ENCODE measurements around the gene BEX2.

The BEX2 gene

DNA sequence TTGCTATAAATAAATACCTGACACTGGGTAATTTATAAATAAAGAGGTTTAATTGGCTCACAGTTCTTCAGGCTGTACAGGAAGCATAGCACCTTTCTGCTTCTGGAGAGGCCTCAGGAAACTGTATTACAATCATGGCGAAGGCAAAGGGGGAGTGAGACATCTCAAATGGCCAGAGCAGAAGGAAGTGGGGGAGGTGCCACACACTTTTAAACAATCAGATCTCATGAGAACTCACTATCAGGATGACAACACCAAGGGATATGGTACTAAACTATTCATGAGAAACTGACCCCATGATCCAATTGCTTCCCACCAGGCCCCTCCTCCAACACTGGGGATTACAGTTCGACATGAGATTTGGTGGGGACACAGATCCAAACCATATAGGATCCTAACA lies 33.8 kb upstream of the BEX2 start:
- DNase-seq (ENCODE audit: low read depth), result no peak
- H3K4me3 ChIP-seq (ENCODE audit: low read depth, low read length), result no peak overlapping the region
- TF ChIP-seq, protein P1, sequence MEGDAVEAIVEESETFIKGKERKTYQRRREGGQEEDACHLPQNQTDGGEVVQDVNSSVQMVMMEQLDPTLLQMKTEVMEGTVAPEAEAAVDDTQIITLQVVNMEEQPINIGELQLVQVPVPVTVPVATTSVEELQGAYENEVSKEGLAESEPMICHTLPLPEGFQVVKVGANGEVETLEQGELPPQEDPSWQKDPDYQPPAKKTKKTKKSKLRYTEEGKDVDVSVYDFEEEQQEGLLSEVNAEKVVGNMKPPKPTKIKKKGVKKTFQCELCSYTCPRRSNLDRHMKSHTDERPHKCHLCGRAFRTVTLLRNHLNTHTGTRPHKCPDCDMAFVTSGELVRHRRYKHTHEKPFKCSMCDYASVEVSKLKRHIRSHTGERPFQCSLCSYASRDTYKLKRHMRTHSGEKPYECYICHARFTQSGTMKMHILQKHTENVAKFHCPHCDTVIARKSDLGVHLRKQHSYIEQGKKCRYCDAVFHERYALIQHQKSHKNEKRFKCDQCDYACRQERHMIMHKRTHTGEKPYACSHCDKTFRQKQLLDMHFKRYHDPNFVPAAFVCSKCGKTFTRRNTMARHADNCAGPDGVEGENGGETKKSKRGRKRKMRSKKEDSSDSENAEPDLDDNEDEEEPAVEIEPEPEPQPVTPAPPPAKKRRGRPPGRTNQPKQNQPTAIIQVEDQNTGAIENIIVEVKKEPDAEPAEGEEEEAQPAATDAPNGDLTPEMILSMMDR (IDR thresholded peaks at IDR 0.05; ENCODE audit: low read depth, low read length, missing control alignments), result no peak

DNA sequence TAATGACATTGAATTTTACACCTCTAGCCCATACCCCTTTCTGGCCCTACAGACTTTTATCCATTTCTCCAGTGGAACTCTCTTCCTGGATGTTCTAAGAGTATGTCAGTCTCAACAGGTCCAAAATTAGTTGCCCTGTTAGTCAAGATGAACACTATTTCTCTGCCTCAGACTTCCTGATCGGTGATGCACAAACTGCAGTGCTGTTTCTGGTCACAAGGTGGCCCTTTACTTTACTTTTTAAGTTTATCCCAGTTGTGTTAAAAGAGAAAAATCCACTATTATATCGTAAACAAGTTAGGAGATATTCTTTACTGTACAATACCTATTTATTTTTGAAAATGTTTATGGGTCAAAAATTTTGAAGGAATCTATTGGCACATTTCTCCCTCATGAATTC lies 32.3 kb upstream of the BEX2 start:
- peak; percentile 3 for DNase-seq (ENCODE audit: low read depth)
- TF ChIP-seq, protein P1 (IDR thresholded peaks at IDR 0.05; ENCODE audit: low read depth, low read length, missing control alignments), result peak; percentile 56
- no peak overlapping the region for H3K4me3 ChIP-seq (ENCODE audit: low read depth, low read length)

DNA sequence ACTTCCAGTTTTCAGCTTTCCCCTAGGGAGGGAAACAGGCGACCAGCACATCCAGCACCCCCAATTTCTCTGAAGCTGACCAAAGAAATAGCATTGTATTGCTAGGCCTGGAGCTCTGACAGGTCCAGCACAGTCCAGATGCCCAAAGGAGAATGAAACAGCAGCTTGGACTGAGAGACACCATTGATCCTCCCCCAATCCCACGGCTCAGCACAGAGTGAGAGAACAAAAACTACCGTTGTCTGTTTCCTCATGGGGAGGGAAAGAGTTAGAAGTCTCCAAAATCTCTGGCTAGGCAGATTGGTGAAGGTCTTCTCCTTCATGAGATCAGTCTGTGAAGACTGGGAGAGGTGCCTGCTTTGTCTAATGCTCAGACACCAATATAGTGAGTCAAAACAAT lies 27.9 kb upstream of the BEX2 start:
- DNase-seq (ENCODE audit: low read depth), result no peak
- TF ChIP-seq, protein P1 (IDR thresholded peaks at IDR 0.05; ENCODE audit: low read depth, low read length, missing control alignments), result no peak
- H3K4me3 ChIP-seq (ENCODE audit: low read depth, low read length), result no peak overlapping the region

DNA sequence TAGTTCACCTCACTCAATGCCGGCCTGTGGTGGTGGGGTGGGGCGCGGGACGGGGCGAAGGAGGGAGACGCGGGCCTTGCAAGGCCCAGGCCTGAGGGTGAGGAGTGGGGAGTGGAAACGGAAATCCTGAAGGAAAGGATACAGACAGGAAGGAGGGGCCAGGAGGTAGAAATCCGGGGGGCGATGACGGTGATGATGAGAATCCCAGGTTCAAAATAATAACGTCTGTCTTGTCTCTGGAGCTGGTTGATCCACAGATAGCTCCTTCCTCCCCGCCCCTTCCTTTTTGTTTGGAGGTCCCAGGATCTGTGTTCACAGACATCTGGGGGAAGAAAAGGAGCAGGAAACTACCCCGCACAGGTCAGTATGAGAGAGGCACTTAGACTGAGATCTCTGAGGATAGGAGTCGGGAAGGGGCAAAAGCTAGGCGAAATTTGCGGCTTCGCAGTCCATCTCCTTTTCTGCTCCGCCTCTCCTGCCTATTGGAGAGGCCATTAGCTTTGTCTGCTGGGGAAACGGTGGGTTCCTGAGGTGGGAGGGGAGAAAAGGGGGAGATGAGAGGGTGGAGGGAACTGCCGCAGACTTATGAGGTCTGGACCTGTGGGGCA lies 20.0 kb upstream of the BEX2 start:
- DNase-seq (ENCODE audit: low read depth), result no peak
- TF ChIP-seq, protein P1 (IDR thresholded peaks at IDR 0.05; ENCODE audit: low read depth, low read length, missing control alignments), result no peak
- H3K4me3 ChIP-seq (ENCODE audit: low read depth, low read length), result no peak overlapping the region

DNA sequence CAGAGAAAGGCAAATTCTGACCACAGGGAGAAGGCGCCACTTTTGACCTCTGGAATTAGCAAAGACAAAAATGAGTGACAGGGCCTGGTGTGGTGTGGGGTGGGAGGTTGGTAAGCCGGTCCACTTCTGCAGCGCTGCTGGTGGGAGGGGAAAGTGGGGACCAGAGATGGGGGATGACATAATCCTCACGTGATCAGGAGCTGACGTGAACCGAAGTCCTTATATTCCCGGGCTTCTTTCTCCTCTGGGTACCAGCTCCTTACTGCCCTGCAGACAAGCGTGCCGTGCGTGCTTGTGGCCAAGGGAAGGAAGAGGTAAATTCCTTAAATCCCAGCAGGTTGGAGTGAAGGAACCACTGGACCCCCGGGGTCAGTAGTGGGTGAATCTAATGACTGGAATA lies 19.2 kb upstream of the BEX2 start, which contains the start of gene TCEAL7:
TSS of gene TCEAL7 (plus strand) at position 249 of the 400 bp plus-strand sequence. CDS start 1,165 bp downstream, outside the sequence.
- H3K4me3 ChIP-seq (ENCODE audit: low read depth, low read length), result no peak within 1 kb of the TSS
- TF ChIP-seq, protein P1 (IDR thresholded peaks at IDR 0.05; ENCODE audit: low read depth, low read length, missing control alignments), result no peak
- DNase-seq (ENCODE audit: low read depth), result no peak

DNA sequence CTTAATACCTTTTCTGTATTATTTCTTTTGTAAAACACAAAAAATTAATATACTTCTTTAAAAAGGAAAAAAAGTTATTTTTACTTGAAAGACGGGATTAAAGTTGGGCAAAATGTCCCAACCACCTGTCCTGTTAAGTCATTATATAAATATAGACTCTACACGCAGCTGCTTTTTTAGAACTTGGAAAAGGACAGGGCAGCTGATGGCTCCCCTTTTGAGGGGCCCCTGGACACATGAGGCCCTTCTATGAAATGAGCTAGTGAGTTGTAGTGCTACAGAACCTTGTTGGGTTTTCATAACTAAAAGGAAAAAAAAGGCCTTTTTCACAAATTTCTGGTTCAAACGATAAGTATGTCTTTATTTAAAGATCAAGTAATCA lies 600 bp upstream of the BEX2 start:
- H3K4me3 ChIP-seq (ENCODE audit: low read depth, low read length), result no peak overlapping the region
- no peak for DNase-seq (ENCODE audit: low read depth)
- TF ChIP-seq, protein P1 (IDR thresholded peaks at IDR 0.05; ENCODE audit: low read depth, low read length, missing control alignments), result no peak
